Endothelial cell of umbilical vein (primary cell): ENCODE data around the gene HOXB7. TPM values are rescaled to one million over a fixed set of nuclear protein-coding genes. Genes with fewer than 3 reads are reported as not detected.

ENCODE experiments used
- BruUV-seq: library from RNA; stranded (reverse); fragments of 400-500 nt; replicated peaks from 2 replicates; lab custom pipeline; 2021; lab: Mats Ljungman, UMichigan
- CTCF ChIA-PET: fragments of 300-600, 350-600 bp; sonication (Branson Sonifier 250); formaldehyde crosslinking; loops from one replicate; lab custom pipeline; 2021; ENCODE audit warnings: antibody characterized with exemption, inconsistent platforms; lab: Charles Lee
- POLR2A ChIA-PET: fragments of 300-600, 350-600 bp; sonication (Branson Sonifier 250); formaldehyde crosslinking; loops from one replicate; lab custom pipeline; 2021; ENCODE audit warnings: antibody characterized with exemption, inconsistent platforms; lab: Charles Lee
- DNase-seq: peaks from one replicate; pipeline ENCODE4 v3.0.0-alpha.2; 2011; ENCODE audit warnings: low read depth, low spot score
- FAIRE-seq: peaks from 2 replicates; lab custom pipeline; 2011; peaks lifted over from hg19 to GRCh38; lab: Jason Lieb, UNC
- H2AFZ ChIP-seq: 2 replicates; pipeline ENCODE4 v1.6.0; 2012; ENCODE audit warnings: low read depth, low read length, control low read depth, inconsistent platforms
- H3K27ac ChIP-seq: 2 replicates; pipeline ENCODE4 v1.5.1; 2011; ENCODE audit warnings: low read depth, mild to moderate bottlenecking, control low read depth, low read length, moderate library complexity; ENCODE audit not compliant: insufficient read depth
- H3K27me3 ChIP-seq, 2 experiments: 2 replicates each; pipeline versions ENCODE4 v1.6.0 to v1.6.1; 2011; ENCODE audit warnings: low read length in 2 of 2, mixed read lengths in 1 of 2; ENCODE audit not compliant: control insufficient read depth in 2 of 2, insufficient read depth in 2 of 2
- H3K36me3 ChIP-seq, 2 experiments: 2 replicates in 1 of 2; 3 replicates in 1 of 2; pipeline ENCODE4 v1.5.1; 2011; ENCODE audit warnings: low read length in 2 of 2, mild to moderate bottlenecking in 1 of 2, moderate library complexity in 1 of 2; ENCODE audit not compliant: control insufficient read depth in 2 of 2, insufficient read depth in 2 of 2; ENCODE audit errors: extremely low read depth in 1 of 2
- H3K4me1 ChIP-seq: 3 replicates; pipeline ENCODE4 v1.5.1; 2011; ENCODE audit warnings: mild to moderate bottlenecking, low read length; ENCODE audit not compliant: control insufficient read depth, insufficient read depth; ENCODE audit errors: extremely low read depth
- H3K4me2 ChIP-seq: 2 replicates; pipeline ENCODE4 v1.6.1; 2011; ENCODE audit warnings: low read length, control low read depth, mixed read lengths; ENCODE audit not compliant: insufficient read depth
- H3K4me3 ChIP-seq, 3 experiments: fragments of 200-600 bp in 1 of 3; sonication (generic), shearing (Covaris generic) in 1 of 3; replicated peaks in 1 of 3; 2 replicates each; pipeline ENCODE4 v1.5.1; 2011 to 2016; ENCODE audit warnings: control low read depth in 3 of 3, low read length in 3 of 3, mild to moderate bottlenecking in 2 of 3, inconsistent platforms in 1 of 3, low read depth in 1 of 3, moderate library complexity in 1 of 3; ENCODE audit not compliant: insufficient read depth in 1 of 3
- H3K79me2 ChIP-seq: 2 replicates; pipeline ENCODE4 v1.6.0; 2012; ENCODE audit warnings: low read length, inconsistent platforms; ENCODE audit not compliant: control insufficient read depth, insufficient read depth
- H3K9ac ChIP-seq: replicated peaks from 2 replicates; pipeline ENCODE3; 2011; ENCODE audit warnings: low read length, control low read depth; ENCODE audit not compliant: insufficient read depth; ENCODE audit errors: extremely low read depth
- H3K9me1 ChIP-seq: replicated peaks from 3 replicates; pipeline ENCODE4 v1.6.0; 2011; ENCODE audit warnings: mild to moderate bottlenecking, low read length; ENCODE audit not compliant: control insufficient read depth, insufficient read depth; ENCODE audit errors: extremely low read depth
- H3K9me3 ChIP-seq: replicated peaks from 2 replicates; pipeline ENCODE4 v1.5.1; 2012; ENCODE audit warnings: low read length, inconsistent platforms; ENCODE audit not compliant: control insufficient read depth, insufficient read depth
- H4K20me1 ChIP-seq: replicated peaks from 2 replicates; pipeline ENCODE3; 2011; ENCODE audit warnings: mild to moderate bottlenecking, low read length; ENCODE audit not compliant: control insufficient read depth, insufficient read depth; ENCODE audit errors: extremely low read depth
- CTCF ChIP-seq, 2 donors: IDR thresholded peaks; 1 replicate in 1 of 2; 2 replicates in 1 of 2; pipeline ENCODE4 v1.5.1; 2011; ENCODE audit warnings: low read length in 2 of 2, mild to moderate bottlenecking in 2 of 2, moderate library complexity in 2 of 2, control low read depth in 1 of 2, inconsistent platforms in 1 of 2, low read depth in 1 of 2; ENCODE audit not compliant: insufficient read depth in 1 of 2; ENCODE audit errors: extremely low read depth in 1 of 2
- EZH2 ChIP-seq: IDR thresholded peaks from 2 replicates; pipeline ENCODE4 v1.6.1; 2012; ENCODE audit warnings: borderline replicate concordance, low read depth, mild to moderate bottlenecking, moderate library complexity, low read length, inconsistent platforms; ENCODE audit not compliant: severe bottlenecking
- FOS ChIP-seq: IDR thresholded peaks from 2 replicates; pipeline ENCODE4 v1.6.1; 2011; ENCODE audit warnings: mild to moderate bottlenecking, low read length, moderate library complexity, borderline replicate concordance; ENCODE audit not compliant: insufficient read depth
- GATA2 ChIP-seq: IDR thresholded peaks from 2 replicates; pipeline ENCODE4 v1.7.0; 2011; ENCODE audit warnings: low read depth, mild to moderate bottlenecking, moderate library complexity, mixed read lengths, low read length; ENCODE audit not compliant: insufficient read length, insufficient read depth
- JUN ChIP-seq: IDR thresholded peaks from 2 replicates; pipeline ENCODE4 v1.6.1; 2011; ENCODE audit warnings: borderline replicate concordance, low read depth; ENCODE audit not compliant: insufficient read length, insufficient read depth
- MAX ChIP-seq: IDR thresholded peaks from 2 replicates; pipeline ENCODE4 v1.6.1; 2011; ENCODE audit not compliant: insufficient read depth, insufficient read length
- MYC ChIP-seq: IDR thresholded peaks from one replicate; pipeline ENCODE4 v1.6.1; 2011; ENCODE audit warnings: mild to moderate bottlenecking, low read depth, low read length
- POLR2A ChIP-seq: IDR thresholded peaks from 2 replicates; pipeline ENCODE4 v1.6.1; 2012; ENCODE audit warnings: low read depth, mild to moderate bottlenecking, control low read depth, low read length
- POLR2AphosphoS5 ChIP-seq: IDR thresholded peaks from 2 replicates; pipeline ENCODE4 v1.6.1; 2012; ENCODE audit warnings: low read depth, mild to moderate bottlenecking, control low read depth, low read length, moderate library complexity; ENCODE audit not compliant: insufficient read depth
- dilution Hi-C: fragments of 300-500 bp; cut with MboI; formaldehyde crosslinking; loops from one replicate; pipeline ENCODE4 v1.15.0; 2019; ENCODE audit warnings: low sequenced_read_pairs; ENCODE audit not compliant: extremely low pct_ligation_motif_present
- intact Hi-C: fragments of 100-400 bp; cut with micrococcal nuclease; formaldehyde crosslinking; loops from one replicate; pipeline ENCODE4 v1.10.0; 2022
- polyA plus RNA-seq, 4 experiments: library from polyadenylated mRNA; depleted of rRNA in 3 of 4; stranded (reverse) in 3 of 4; unstranded in 1 of 4; fragments of >200 nt; gene quantifications; 2 replicates each; pipeline versions ENCODE4 v1.2.1 to v1.2.3, GENCODE V29; 2011 to 2012; ENCODE audit warnings: missing spikeins in 1 of 4
- total RNA-seq: library from RNA; stranded (reverse); gene quantifications from 2 replicates; pipeline ENCODE4 v1.2.3, GENCODE V29; 2021

HOXB7 gene
- total and polyA plus RNA-seq, 2 donors (not counting 3 experiments of a cell fraction or from before 2014, with no cell fraction given) = 23.5 to 24.5 TPM

GRCh38 chr17:48589831-48590606, 20.8 kb downstream of the HOXB7 start, which contains the start of gene HOXB3:
HOXB3 (minus strand) TSS chr17:48590241; CDS start chr17:48552474, 37,767 bp downstream.
- no peak for DNase-seq
- peaks cover 45% of the 10 kb centered on the region for H3K4me1 ChIP-seq
- H3K9ac ChIP-seq = no peak within 1 kb of the TSS
- no TSS peak for BruUV-seq
- H3K4me3 ChIP-seq = no peak within 1 kb of the TSS
- no peaks in the 10 kb centered on the region for H3K9me1 ChIP-seq
- no peaks in the 10 kb centered on the region for H3K27me3 ChIP-seq
- H3K4me2 ChIP-seq = no peak within 1 kb of the TSS
- peaks cover 24% of the 10 kb centered on the region for H3K79me2 ChIP-seq
- no peak within 1 kb of the TSS for H3K27ac ChIP-seq
- FAIRE-seq = no peak
- H4K20me1 ChIP-seq = no peaks in the 10 kb centered on the region
- ChIA-PET CTCF (interaction anchor here (0.9 to 1.6 kb wide), 4 partner anchors 12 to 374 kb away, joined by 3 to 5 read pairs (median 4); no protein-coding TSS in a partner anchor), POLR2A (interaction anchor here (0.6 kb wide), 1 partner anchor 24 kb away, joined by 3 read pairs; no protein-coding TSS in a partner anchor)
- intact Hi-C loops = no loop called here
- dilution Hi-C loops = no loop called here
- no peaks in the 10 kb centered on the region for H3K9me3 ChIP-seq
- peaks cover 0 to 10% of the 10 kb centered on the region in 2 experiments for H3K36me3 ChIP-seq
- TF ChIP-seq GATA2 (no peak), MAX (no peak), EZH2 (no peak), POLR2AphosphoS5 (no peak), POLR2A (no peak), FOS (no peak), JUN (no peak), MYC (no peak), CTCF (IDR thresholded peaks at IDR 0.05; ENCODE audit: extremely low read depth in 1 of 2, insufficient read depth in 1 of 2, low read depth in 1 of 2, low read length in 2 of 2) (no peak)
- no peak within 1 kb of the TSS for H2AFZ ChIP-seq
